Coronary artery (tissue), 2 donors: ENCODE measurements around the gene BEND3.
"Not testable (repeated sequence)": the region's sequence is repeated elsewhere in the genome, so short reads cannot be mapped to it uniquely, and the experiment has no call there.

Experiments
- DNase-seq: peaks from one replicate; pipeline ENCODE4 v3.0.0-alpha.2; 2017; ENCODE audit warnings: low spot score
- H3K27ac ChIP-seq, 2 donors: fragments of 200-600 bp; sonication (generic); one replicate each; pipeline ENCODE4 v1.5.1; 2016 to 2019
- H3K4me3 ChIP-seq: fragments of 200-600 bp; sonication (generic); 2 replicates; pipeline ENCODE4 v1.5.1; 2016; ENCODE audit warnings: mild to moderate bottlenecking, moderate library complexity
- TF ChIP-seq, protein P1 (sequence below): fragments of 200-600 bp; sonication (generic); IDR thresholded peaks from one replicate; pipeline ENCODE4 v1.5.1; 2019; ENCODE audit warnings: antibody characterized with exemption

Gene BEND3

DNA sequence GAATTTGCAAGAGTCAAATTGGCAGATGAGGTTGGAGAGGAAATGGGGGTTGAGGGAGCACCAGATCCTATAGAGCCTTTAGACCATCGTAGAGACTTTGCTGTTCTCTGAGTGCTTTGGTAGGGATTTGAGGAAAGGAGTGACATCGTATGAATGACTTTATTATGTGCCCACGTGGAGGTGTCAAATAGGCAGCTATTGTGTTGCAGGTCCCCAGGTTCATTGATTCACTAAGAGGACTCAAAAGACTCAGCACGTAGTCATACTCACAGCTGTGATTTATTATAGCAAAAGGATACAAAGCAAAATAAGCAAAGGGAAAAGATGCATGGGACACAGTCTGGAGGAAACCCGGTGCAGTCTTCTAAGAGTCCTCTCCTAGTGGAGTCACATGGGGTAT is 85.2 kb downstream of the BEND3 start:
- Histone ChIP-seq H3K27ac (no peak overlapping the region), H3K4me3 (no peak overlapping the region)
- TF ChIP-seq, protein P1, sequence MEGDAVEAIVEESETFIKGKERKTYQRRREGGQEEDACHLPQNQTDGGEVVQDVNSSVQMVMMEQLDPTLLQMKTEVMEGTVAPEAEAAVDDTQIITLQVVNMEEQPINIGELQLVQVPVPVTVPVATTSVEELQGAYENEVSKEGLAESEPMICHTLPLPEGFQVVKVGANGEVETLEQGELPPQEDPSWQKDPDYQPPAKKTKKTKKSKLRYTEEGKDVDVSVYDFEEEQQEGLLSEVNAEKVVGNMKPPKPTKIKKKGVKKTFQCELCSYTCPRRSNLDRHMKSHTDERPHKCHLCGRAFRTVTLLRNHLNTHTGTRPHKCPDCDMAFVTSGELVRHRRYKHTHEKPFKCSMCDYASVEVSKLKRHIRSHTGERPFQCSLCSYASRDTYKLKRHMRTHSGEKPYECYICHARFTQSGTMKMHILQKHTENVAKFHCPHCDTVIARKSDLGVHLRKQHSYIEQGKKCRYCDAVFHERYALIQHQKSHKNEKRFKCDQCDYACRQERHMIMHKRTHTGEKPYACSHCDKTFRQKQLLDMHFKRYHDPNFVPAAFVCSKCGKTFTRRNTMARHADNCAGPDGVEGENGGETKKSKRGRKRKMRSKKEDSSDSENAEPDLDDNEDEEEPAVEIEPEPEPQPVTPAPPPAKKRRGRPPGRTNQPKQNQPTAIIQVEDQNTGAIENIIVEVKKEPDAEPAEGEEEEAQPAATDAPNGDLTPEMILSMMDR: no peak
- no peak for DNase-seq

DNA sequence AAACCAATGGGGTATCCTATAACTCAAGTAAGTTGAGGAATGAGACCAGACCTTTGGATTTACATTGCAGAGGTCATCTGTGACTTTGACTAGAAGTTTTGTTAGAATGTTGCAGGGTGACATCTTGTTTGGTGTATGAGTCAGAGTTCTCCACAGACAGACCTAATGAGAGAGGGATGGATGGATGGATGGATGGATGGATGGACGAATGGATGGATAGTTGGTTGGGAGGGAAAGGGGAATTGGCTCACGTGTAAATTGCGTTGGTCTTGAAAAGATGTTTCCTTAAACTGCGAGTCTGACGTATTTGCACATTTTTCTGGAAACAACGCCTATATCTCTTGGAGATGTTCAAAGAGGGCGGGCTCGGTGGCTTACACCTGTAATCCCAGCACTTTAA is 88.3 kb downstream of the BEND3 start:
- Histone ChIP-seq H3K4me3 (no peak overlapping the region), H3K27ac (no peak overlapping the region)
- TF ChIP-seq, protein P1: no peak
- no peak for DNase-seq

DNA sequence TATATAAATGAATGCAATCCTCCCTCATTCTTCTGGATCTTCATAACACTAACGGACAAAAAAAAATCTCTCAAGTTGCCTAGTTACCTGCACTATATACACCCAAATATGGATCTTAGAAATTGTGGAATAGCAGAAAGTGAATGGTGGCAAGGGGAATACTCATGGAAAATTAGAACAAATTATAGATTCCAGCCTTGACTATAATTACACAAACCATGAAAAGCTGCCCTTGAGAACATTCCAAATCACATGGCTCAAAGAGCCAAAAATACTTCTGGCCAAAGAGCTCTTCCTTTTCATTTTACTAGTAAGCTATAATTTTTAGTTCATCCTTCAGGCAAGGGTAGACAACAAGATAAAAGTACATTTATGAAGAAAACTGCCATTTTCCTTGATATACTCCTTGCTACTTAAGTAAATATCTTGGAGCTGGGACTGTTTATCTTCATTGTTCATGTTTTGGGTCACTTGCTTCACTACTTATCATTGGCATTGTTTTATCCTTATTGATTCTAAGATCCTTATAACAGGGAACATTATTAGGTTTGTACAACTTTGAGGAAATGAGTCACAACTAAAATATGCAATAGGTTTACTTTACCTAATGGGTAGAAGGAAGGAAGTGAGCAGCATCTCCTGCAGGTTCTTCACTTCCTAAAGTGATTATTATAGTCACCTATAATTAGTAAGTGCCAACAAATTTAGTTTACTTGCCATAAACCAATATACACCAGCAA is 93.7 kb downstream of the BEND3 start:
- H3K4me3 ChIP-seq: no peak overlapping the region
- DNase-seq: no peak
- TF ChIP-seq, protein P1: no peak
- H3K27ac ChIP-seq: no peak overlapping the region

DNA sequence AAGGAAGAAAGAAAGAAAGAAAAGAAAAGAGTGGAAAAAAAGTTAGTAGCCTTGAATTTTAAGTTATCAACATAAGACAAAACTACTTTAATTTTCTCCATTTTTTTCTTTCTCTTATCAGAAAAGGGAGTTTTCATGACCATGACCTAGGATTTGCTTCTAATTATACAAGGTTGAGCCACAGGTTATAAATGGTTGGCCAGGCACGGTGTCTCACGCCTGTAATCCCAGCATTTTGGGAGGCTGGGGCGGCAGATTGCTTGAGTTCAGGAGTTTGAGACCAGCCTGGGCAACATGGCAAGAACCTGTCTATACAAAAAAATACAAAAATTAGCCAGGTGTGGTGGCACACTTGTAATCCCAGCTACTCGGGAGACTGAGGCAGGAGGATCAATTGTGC is 95.1 kb downstream of the BEND3 start:
- H3K4me3 ChIP-seq: no peak overlapping the region
- DNase-seq: no peak
- TF ChIP-seq, protein P1: no peak
- H3K27ac ChIP-seq: no peak overlapping the region

DNA sequence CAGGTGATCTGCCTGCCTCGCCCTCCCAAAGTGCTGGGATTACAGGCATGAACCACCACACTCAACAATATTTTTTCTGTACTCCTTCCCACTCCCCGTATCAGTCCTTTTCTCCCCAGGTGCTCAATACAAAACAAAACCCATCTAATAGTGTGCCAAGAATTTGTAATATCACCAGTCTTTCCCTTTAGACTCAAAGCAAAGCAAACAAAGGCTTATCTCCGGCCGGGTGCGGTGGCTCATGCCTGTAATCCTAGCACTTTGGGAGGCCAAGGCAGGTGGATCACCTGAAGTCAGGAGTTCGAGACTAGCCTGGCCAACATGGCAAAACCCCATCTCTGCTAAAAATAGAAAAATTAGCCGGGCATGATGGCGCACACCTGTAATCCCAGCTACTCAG is 95.7 kb downstream of the BEND3 start:
- DNase-seq, H3K27ac ChIP-seq: not testable (repeated sequence)

GRCh38 chr6:107019047-107019446 is 96.3 kb downstream of the BEND3 start:
- Histone ChIP-seq H3K4me3 (no peak overlapping the region), H3K27ac (no peak overlapping the region)
- TF ChIP-seq, protein P1: no peak
- no peak for DNase-seq

More for the DNA sequence above, 95.7 kb downstream of the BEND3 start:
- H3K4me3 ChIP-seq: not testable (repeated sequence)
